CD4-positive, alpha-beta T cell treated with Interleukin-17A for 1 hour (primary cell): ENCODE results near the gene FTO.
"Not testable (repeated sequence)": the region's sequence is repeated elsewhere in the genome, so short reads cannot be mapped to it uniquely, and the experiment has no call there.

Experiments used
- DNase-seq: peaks from one replicate; pipeline ENCODE4 v3.0.0-alpha.2; 2020

The FTO gene

GRCh38 chr16:54165912-54166865 lies 462.2 kb downstream of the FTO start:
- DNase-seq, result no peak

- DNase-seq, result no peak
Observed at GRCh38 chr16:54169112-54169511, 465.2 kb downstream of the FTO start.

GRCh38 chr16:54171626-54172537 lies 467.9 kb downstream of the FTO start:
- no peak for DNase-seq

GRCh38 chr16:54173490-54173889 lies 469.5 kb downstream of the FTO start:
- no peak for DNase-seq

- DNase-seq, result no peak
Observed at GRCh38 chr16:54174201-54174600, 470.2 kb downstream of the FTO start.

- DNase-seq, result no peak
Observed at GRCh38 chr16:54174750-54175149, 470.8 kb downstream of the FTO start.

GRCh38 chr16:54175169-54175551 lies 471.2 kb downstream of the FTO start:
- DNase-seq, result no peak

GRCh38 chr16:54175552-54176375 lies 471.8 kb downstream of the FTO start:
- DNase-seq, result no peak

GRCh38 chr16:54176376-54176901 lies 472.5 kb downstream of the FTO start:
- no peak for DNase-seq

GRCh38 chr16:54177052-54177861 lies 473.3 kb downstream of the FTO start:
- DNase-seq, result no peak

- DNase-seq, result no peak
Observed at GRCh38 chr16:54177862-54178477, 474.0 kb downstream of the FTO start.

- no peak for DNase-seq
Observed at GRCh38 chr16:54178478-54178976, 474.6 kb downstream of the FTO start.

- no peak for DNase-seq
Observed at GRCh38 chr16:54180421-54181359, 476.7 kb downstream of the FTO start.

GRCh38 chr16:54181683-54182329 lies 477.9 kb downstream of the FTO start:
- not testable (repeated sequence) for DNase-seq

GRCh38 chr16:54185045-54185444 lies 481.1 kb downstream of the FTO start:
- DNase-seq, result no peak

GRCh38 chr16:54191163-54191562 lies 487.2 kb downstream of the FTO start:
- DNase-seq, result no peak

GRCh38 chr16:54191592-54191991 lies 487.6 kb downstream of the FTO start:
- DNase-seq, result no peak

- no peak for DNase-seq
Observed at GRCh38 chr16:54193013-54193664, 489.2 kb downstream of the FTO start.
